CD14-positive monocyte (primary cell): Measurements from ENCODE around the gene IL19. TPM values are rescaled to one million over a fixed set of nuclear protein-coding genes. Genes with fewer than 3 reads are reported as not detected.

Experiments
- DNase-seq, 3 donors: peaks; one replicate each; pipeline ENCODE4 v3.0.0-alpha.2; 2011 to 2022
- H2AFZ ChIP-seq: 2 replicates; pipeline ENCODE4 v1.6.0; 2012; ENCODE audit warnings: mild to moderate bottlenecking, low read depth, low read length, inconsistent platforms; ENCODE audit not compliant: insufficient read depth, poor library complexity, severe bottlenecking
- H3K27ac ChIP-seq, 2 donors: 1 replicate in 1 of 2; 2 replicates in 1 of 2; pipeline ENCODE4 v1.5.1; 2012 to 2013; ENCODE audit warnings: low read length in 2 of 2, control low read depth in 1 of 2, inconsistent platforms in 1 of 2, low read depth in 1 of 2, mild to moderate bottlenecking in 1 of 2
- H3K27me3 ChIP-seq, 2 donors: one replicate each; pipeline versions ENCODE4 v1.6.0 to v1.6.1; 2011 to 2013; ENCODE audit warnings: low read length in 2 of 2; ENCODE audit not compliant: control insufficient read depth in 2 of 2, insufficient read depth in 2 of 2
- H3K36me3 ChIP-seq, 2 donors: replicated peaks in 1 of 2; 1 replicate in 1 of 2; 2 replicates in 1 of 2; pipeline versions ENCODE4 v1.5.1 to v1.6.1; 2012 to 2013; ENCODE audit warnings: low read length in 2 of 2, control low read depth in 1 of 2, inconsistent platforms in 1 of 2, mild to moderate bottlenecking in 1 of 2; ENCODE audit not compliant: insufficient read depth in 2 of 2, control insufficient read depth in 1 of 2
- H3K4me1 ChIP-seq, 2 donors: 1 replicate in 1 of 2; 2 replicates in 1 of 2; pipeline versions ENCODE4 v1.5.1 to v1.6.1; 2012 to 2013; ENCODE audit warnings: low read length in 2 of 2, control low read depth in 1 of 2, inconsistent platforms in 1 of 2, mild to moderate bottlenecking in 1 of 2, moderate library complexity in 1 of 2; ENCODE audit not compliant: insufficient read depth in 2 of 2, control insufficient read depth in 1 of 2
- H3K4me2 ChIP-seq: replicated peaks from 2 replicates; pipeline ENCODE3; 2012; ENCODE audit warnings: low read length, moderate library complexity, mild to moderate bottlenecking; ENCODE audit not compliant: poor library complexity, severe bottlenecking; ENCODE audit errors: extremely low read depth
- H3K4me3 ChIP-seq, 3 experiments: fragments of 200-600 bp in 1 of 3; sonication (generic) in 1 of 3; replicated peaks in 1 of 3; 1 replicate in 2 of 3; 2 replicates in 1 of 3; pipeline ENCODE4 v1.5.1; 2011 to 2013; ENCODE audit warnings: low read length in 3 of 3, mild to moderate bottlenecking in 3 of 3, control low read depth in 2 of 3, low read depth in 2 of 3, inconsistent platforms in 1 of 3, moderate library complexity in 1 of 3
- H3K79me2 ChIP-seq: 2 replicates; pipeline ENCODE4 v1.6.0; 2012; ENCODE audit warnings: mild to moderate bottlenecking, control low read depth, inconsistent platforms, low read length, moderate library complexity; ENCODE audit not compliant: insufficient read depth
- H3K9ac ChIP-seq: 2 replicates; pipeline ENCODE4 v1.6.0; 2017; ENCODE audit warnings: low read length, mild to moderate bottlenecking; ENCODE audit not compliant: insufficient read depth, poor library complexity, severe bottlenecking
- H3K9me3 ChIP-seq, 2 donors: replicated peaks in 1 of 2; 1 replicate in 1 of 2; 2 replicates in 1 of 2; pipeline versions ENCODE4 v1.5.1 to v1.6.1; 2012 to 2013; ENCODE audit warnings: low read length in 2 of 2, control low read depth in 1 of 2; ENCODE audit not compliant: control insufficient read depth in 1 of 2, insufficient read depth in 1 of 2
- H4K20me1 ChIP-seq: 2 replicates; pipeline ENCODE4 v1.6.0; 2012; ENCODE audit warnings: mild to moderate bottlenecking, low read length, control low read depth, moderate library complexity; ENCODE audit not compliant: insufficient read depth
- H3K27ac Mint-ChIP-seq, 7 donors: one replicate each; pipeline ENCODE4 v1.8.0; 2020; ENCODE audit warnings: mild to moderate bottlenecking in 7 of 7, mixed read lengths in 7 of 7, moderate library complexity in 6 of 7, inconsistent platforms in 2 of 7
- H3K27me3 Mint-ChIP-seq, 3 donors: one replicate each; pipeline ENCODE4 v1.8.0; 2021 to 2022; ENCODE audit warnings: low read depth in 3 of 3, mild to moderate bottlenecking in 3 of 3, mixed read lengths in 3 of 3, moderate library complexity in 3 of 3, inconsistent platforms in 1 of 3
- H3K36me3 Mint-ChIP-seq, 2 donors: one replicate each; pipeline ENCODE4 v1.8.0; 2020; ENCODE audit warnings: mixed read lengths in 2 of 2, inconsistent platforms in 1 of 2, mild to moderate bottlenecking in 1 of 2
- H3K4me1 Mint-ChIP-seq: one replicate; pipeline ENCODE4 v1.8.0; 2020; ENCODE audit warnings: mild to moderate bottlenecking, mixed read lengths
- H3K4me3 Mint-ChIP-seq, 2 donors: one replicate each; pipeline ENCODE4 v1.8.0; 2020; ENCODE audit warnings: mild to moderate bottlenecking in 2 of 2, mixed read lengths in 2 of 2, moderate library complexity in 1 of 2
- H3K9me3 Mint-ChIP-seq, 7 donors: one replicate each; pipeline ENCODE4 v1.8.0; 2020 to 2022; ENCODE audit warnings: mixed read lengths in 7 of 7, mild to moderate bottlenecking in 6 of 7, moderate library complexity in 6 of 7, inconsistent platforms in 2 of 7
- CTCF ChIP-seq: fragments of 200-600 bp; IDR thresholded peaks from one replicate; pipeline ENCODE4 v1.8.0; 2022; ENCODE audit warnings: antibody characterized with exemption, mild to moderate bottlenecking
- WGBS: methylation state at CpG from one replicate; pipeline ENCODE4 v1.1.5; 2013; ENCODE audit warnings: missing lambda C conversion rate; ENCODE audit not compliant: insufficient coverage; 5-methylcytosine and 5-hydroxymethylcytosine counted together
- intact Hi-C, 2 donors: fragments of 100-400 bp; cut with micrococcal nuclease; formaldehyde crosslinking; loops; one replicate each; pipeline versions ENCODE4 v1.15.0 to v1.15.1; 2023
- polyA plus RNA-seq, 3 donors: library from polyadenylated mRNA; depleted of rRNA in 1 of 3; unstranded in 2 of 3; stranded (reverse) in 1 of 3; fragments of 300-500 nt in 2 of 3; fragments of >200 nt in 1 of 3; fragmentation: Illumina TruSeq in 2 of 3; gene quantifications; 1 replicate in 2 of 3; 2 replicates in 1 of 3; pipeline ENCODE4 v1.2.3, GENCODE V29; 2012 to 2021

The IL19 gene
- polyA plus RNA-seq, 3 donors = 0.41 TPM; not detected in 2

DNA sequence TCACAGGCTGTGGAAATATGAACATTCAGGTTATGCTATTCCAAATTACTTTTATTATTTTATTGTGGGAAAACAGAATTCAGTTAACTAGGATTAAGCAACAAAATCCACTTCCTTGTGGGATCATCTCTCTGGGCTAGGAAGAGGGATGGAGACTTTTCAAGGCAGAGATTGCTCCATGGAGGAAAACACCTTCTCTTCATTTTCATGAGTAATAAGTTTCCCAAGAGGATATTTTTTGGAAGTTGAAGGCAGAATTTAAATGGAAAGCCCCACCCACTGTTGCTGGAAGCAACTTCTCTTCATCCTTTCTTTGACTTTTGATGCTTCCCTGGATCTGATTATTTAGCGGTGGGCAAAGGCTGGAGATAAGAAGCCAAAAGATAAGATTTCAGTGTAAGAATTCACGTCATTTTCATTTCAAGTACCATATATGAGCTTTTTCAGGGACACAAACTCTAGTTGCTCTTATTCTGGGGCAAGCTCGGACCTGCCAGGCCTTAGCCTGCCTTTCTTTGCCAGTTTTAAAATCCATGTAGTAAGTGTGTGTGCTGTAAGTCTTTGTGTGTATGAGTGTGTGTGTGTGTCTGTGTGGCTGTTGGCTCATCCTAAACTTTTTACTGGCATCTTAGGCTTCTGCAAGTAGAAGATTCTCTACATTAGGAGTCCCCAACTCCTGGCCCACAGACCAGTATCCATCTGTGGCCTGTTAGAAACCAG lies 114.9 kb downstream of the IL19 start:
- Histone ChIP-seq H2AFZ (no peak overlapping the region), H3K79me2 (no peaks in the 10 kb centered on the region), H3K27ac (no peak overlapping the region), H4K20me1 (no peaks in the 10 kb centered on the region), H3K4me3 (no peak overlapping the region), H3K36me3 (no peaks in the 10 kb centered on the region), H3K4me1 (peaks cover 3 to 4% of the 10 kb centered on the region in 2 donors), H3K4me2 (no peak overlapping the region), H3K9me3 (no peaks in the 10 kb centered on the region), H3K27me3 (peaks cover 0 to 2% of the 10 kb centered on the region in 2 donors), H3K9ac (no peak overlapping the region)
- TF ChIP-seq CTCF = no peak
- H3K36me3 Mint-ChIP-seq = no peaks in the 10 kb centered on the region
- peaks cover 2 to 7% (median 5%) of the 10 kb centered on the region in 3 donors for H3K27me3 Mint-ChIP-seq
- intact Hi-C loops = no loop called here
- H3K9me3 Mint-ChIP-seq = peaks cover 0 to 10% (median 2%) of the 10 kb centered on the region in 7 donors
- H3K4me1 Mint-ChIP-seq = peaks cover 3% of the 10 kb centered on the region
- no peak for DNase-seq
- H3K4me3 Mint-ChIP-seq = no peak overlapping the region
- no peak overlapping the region for H3K27ac Mint-ChIP-seq
- WGBS = 100% methylated on average over 2 of the region's 3 CpGs

DNA sequence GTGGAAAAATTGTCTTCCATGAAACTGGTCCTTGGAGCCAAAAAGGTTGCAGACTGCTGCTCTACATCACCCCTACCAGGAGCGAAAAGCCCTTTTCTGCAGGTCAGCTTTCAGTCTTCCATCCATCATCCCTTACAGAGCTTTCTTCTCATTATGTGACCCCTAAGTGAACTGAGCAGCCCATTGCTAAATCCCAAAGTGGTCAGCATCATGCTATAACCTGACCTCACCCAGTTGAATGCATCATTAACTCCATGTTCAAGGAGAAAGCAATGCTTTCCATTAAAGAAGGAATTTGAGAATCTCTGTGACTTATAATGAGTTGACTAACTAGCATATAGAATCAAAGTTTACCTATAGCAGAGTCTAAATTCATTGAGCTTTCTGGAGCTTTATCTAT lies 116.3 kb downstream of the IL19 start:
- peaks cover 12% of the 10 kb centered on the region for H3K4me1 Mint-ChIP-seq

More for the DNA sequence above, 116.3 kb downstream of the IL19 start:
- Mint-ChIP-seq H3K9me3 (peaks cover 0 to 9% (median 1%) of the 10 kb centered on the region in 7 donors), H3K27ac (no peak overlapping the region), H3K27me3 (peaks cover 5 to 7% (median 5%) of the 10 kb centered on the region in 3 donors), H3K36me3 (no peaks in the 10 kb centered on the region), H3K4me3 (no peak overlapping the region)
- no peak overlapping the region for H3K27ac ChIP-seq
- no peak for TF ChIP-seq CTCF
- no peaks in the 10 kb centered on the region for H4K20me1 ChIP-seq
- H3K4me1 ChIP-seq = peaks cover 8 to 12% of the 10 kb centered on the region in 2 donors
- no peak overlapping the region for H3K4me2 ChIP-seq
- peaks cover 0 to 2% of the 10 kb centered on the region in 2 donors for H3K27me3 ChIP-seq
- intact Hi-C loops = no loop called here
- H2AFZ ChIP-seq = no peak overlapping the region
- WGBS = 100% methylated on average over 1 of the region's 1 CpG
- no peak overlapping the region for H3K4me3 ChIP-seq
- H3K79me2 ChIP-seq = no peaks in the 10 kb centered on the region
- no peak overlapping the region for H3K9ac ChIP-seq
- no peaks in the 10 kb centered on the region for H3K9me3 ChIP-seq
- no peaks in the 10 kb centered on the region for H3K36me3 ChIP-seq
- DNase-seq = no peak
